Ishikawa (cell line): ENCODE data around the gene CNTN1.

Experiments
- CEBPB ChIP-seq: IDR thresholded peaks from 2 replicates; pipeline ENCODE4 v1.6.1; 2012
- EGR1 ChIP-seq: IDR thresholded peaks from 2 replicates; pipeline ENCODE4 v1.6.1; 2012
- EP300 ChIP-seq: IDR thresholded peaks from 2 replicates; pipeline ENCODE4 v1.6.1; 2012; ENCODE audit warnings: borderline replicate concordance
- FOXM1 ChIP-seq: IDR thresholded peaks from 2 replicates; pipeline ENCODE4 v1.6.1; 2012; ENCODE audit warnings: low read depth, borderline replicate concordance
- MAX ChIP-seq: IDR thresholded peaks from 2 replicates; pipeline ENCODE4 v1.6.1; 2012
- RAD21 ChIP-seq: IDR thresholded peaks from 2 replicates; pipeline ENCODE4 v1.6.1; 2012; ENCODE audit warnings: low read depth
- REST ChIP-seq: IDR thresholded peaks from 2 replicates; pipeline ENCODE4 v1.6.1; 2012; ENCODE audit warnings: low read depth, mild to moderate bottlenecking
- TAF1 ChIP-seq: IDR thresholded peaks from 2 replicates; pipeline ENCODE4 v1.6.1; 2012; ENCODE audit warnings: low read depth, mild to moderate bottlenecking
- TCF12 ChIP-seq: IDR thresholded peaks from 2 replicates; pipeline ENCODE4 v1.6.1; 2012; ENCODE audit warnings: low read depth
- TEAD4 ChIP-seq: IDR thresholded peaks from 2 replicates; pipeline ENCODE4 v1.6.1; 2012
- USF1 ChIP-seq: IDR thresholded peaks from 2 replicates; pipeline ENCODE4 v1.6.1; 2012
- YY1 ChIP-seq: IDR thresholded peaks from 2 replicates; pipeline ENCODE4 v1.6.1; 2012; ENCODE audit warnings: low read depth
- ZBTB7A ChIP-seq: IDR thresholded peaks from 2 replicates; pipeline ENCODE4 v1.6.1; 2012; ENCODE audit warnings: low read depth

GRCh38 chr12:41100572-41100971, 408.3 kb downstream of the CNTN1 start:
- no peak for TF ChIP-seq EP300
- no peak for TF ChIP-seq MAX
- no peak for TF ChIP-seq CEBPB
- TF ChIP-seq TEAD4 = no peak
- no peak for TF ChIP-seq RAD21
- no peak for TF ChIP-seq REST
- TF ChIP-seq YY1 = no peak
- no peak for TF ChIP-seq TAF1
- TF ChIP-seq EGR1 = no peak
- TF ChIP-seq USF1 = no peak
- TF ChIP-seq ZBTB7A = no peak
- TF ChIP-seq TCF12 = no peak
- TF ChIP-seq FOXM1 = no peak
